HG03460 (cell line): ENCODE data around the gene CCT3.
"Not testable (repeated sequence)": the region's sequence is repeated elsewhere in the genome, so short reads cannot be mapped to it uniquely, and the experiment has no call there.

Experiments used
- ATAC-seq: cut with Tn5 transposase; IDR thresholded peaks from one replicate; pipeline ENCODE4 v1.9.1; 2021; ENCODE audit not compliant: unreplicated experiment

CCT3 gene

DNA sequence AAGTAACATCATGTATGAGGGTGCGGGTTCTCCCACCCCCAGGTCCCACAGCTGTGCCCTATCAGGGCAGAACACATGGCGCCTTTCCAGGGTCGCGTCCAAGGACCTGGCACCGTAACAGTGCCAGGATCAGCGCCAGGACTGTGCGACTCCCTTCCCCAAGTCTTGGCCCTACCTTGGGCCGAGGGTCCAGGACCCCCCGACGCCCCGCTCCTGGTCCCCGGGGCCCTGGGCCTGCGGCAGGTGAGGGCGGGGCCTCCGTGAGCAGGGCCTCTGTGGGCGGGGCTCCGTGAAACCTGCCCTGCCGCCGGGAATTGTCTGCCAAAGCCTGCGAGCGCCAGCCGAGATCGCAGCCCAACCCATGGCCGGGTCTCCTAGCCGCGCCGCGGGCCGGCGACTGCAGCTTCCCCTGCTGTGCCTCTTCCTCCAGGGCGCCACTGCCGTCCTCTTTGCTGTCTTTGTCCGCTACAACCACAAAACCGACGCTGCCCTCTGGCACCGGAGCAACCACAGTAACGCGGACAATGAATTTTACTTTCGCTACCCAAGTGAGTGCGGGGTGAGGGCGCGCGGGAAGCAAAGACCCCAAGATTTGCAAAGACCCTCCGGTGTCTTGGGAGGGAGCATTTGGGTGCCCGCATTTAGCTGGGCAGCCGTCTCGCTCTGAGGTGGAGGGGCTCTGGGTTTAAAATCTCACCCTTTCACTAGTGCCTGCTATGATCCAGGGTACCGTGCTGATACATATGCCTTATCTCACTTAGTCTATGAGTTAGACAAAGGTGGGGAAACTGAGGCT, 31.0 kb upstream of the CCT3 start, which contains the start of gene RHBG:
Gene RHBG, plus strand, starts transcription at position 323 of the 796 bp plus-strand sequence. Its CDS starts 39 bp downstream, at position 362.
- ATAC-seq, result no peak

- no peak for ATAC-seq
Observed at GRCh38 chr1:156368157-156368658, 30.1 kb upstream of the CCT3 start.

- ATAC-seq, result no peak
Observed at GRCh38 chr1:156367383-156368156, 29.5 kb upstream of the CCT3 start.

DNA sequence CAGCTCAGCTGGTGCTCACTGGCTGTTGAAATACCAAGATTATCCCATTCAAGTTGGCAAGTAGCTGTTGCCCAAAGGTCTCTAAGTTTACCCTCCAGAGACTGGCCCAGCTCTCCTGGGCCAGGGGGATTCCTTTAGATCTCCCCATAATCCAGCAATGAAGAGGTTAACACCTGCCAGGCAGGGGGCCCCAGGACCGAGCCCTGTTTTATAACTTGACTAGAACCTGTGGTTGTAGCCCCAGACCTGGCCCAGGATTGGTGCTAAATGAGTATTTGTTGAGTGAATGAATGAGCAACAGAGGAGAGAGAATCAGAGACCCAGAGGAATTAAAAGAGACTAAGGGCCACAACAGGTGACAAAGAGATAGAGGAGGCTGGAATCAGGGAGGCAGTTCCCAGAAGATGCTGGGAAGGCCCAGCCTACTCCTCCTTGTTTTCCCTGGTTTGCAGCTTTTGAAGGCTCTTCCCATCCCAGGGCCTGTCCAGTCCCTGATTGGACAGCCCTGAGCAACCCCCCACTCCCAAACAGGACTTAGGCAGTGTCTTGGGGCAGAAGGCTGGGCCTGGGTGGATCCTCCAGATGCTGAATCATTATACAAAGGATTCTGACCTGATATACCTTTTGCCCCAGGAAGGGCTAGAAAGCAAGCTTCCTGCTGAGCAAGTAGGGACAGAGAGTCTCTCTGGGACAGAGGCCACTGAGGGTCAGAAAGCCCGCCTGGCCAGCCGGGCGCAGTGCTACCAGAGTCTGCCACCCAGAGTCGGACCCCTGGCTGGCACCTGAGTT, 28.5 kb upstream of the CCT3 start:
- ATAC-seq, result no peak

DNA sequence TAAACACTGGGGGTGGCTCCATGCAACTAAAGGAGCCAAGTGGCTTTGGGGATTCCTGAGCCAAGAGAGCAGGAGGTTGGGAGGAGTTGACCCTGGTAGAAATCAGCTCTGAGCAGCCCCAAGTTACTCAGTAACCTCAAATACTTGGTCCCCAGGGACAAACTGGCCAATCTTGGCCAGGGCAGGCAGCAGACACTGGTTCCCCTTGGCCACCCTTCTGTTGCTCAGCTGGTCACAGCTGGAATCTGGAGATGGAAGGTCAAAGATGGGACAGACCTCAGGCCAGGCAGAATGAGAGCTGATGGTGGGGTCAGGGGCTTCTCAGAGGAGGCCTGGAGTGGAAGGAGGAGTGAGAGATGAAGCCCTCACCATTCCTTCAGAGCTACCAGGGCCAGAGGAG, 27.7 kb upstream of the CCT3 start:
- ATAC-seq, result no peak

- ATAC-seq, result no peak
Observed at GRCh38 chr1:156360534-156360933, 22.4 kb upstream of the CCT3 start.

- no peak for ATAC-seq
Observed at GRCh38 chr1:156359973-156360372, 21.9 kb upstream of the CCT3 start.

- ATAC-seq, result no peak
Observed at GRCh38 chr1:156359249-156359648, 21.2 kb upstream of the CCT3 start.

GRCh38 chr1:156358641-156359040, 20.5 kb upstream of the CCT3 start:
- ATAC-seq, result no peak

GRCh38 chr1:156357977-156358376, 19.9 kb upstream of the CCT3 start:
- no peak for ATAC-seq

- peak; percentile 54 for ATAC-seq
Observed at GRCh38 chr1:156356875-156357534, 18.9 kb upstream of the CCT3 start.

DNA sequence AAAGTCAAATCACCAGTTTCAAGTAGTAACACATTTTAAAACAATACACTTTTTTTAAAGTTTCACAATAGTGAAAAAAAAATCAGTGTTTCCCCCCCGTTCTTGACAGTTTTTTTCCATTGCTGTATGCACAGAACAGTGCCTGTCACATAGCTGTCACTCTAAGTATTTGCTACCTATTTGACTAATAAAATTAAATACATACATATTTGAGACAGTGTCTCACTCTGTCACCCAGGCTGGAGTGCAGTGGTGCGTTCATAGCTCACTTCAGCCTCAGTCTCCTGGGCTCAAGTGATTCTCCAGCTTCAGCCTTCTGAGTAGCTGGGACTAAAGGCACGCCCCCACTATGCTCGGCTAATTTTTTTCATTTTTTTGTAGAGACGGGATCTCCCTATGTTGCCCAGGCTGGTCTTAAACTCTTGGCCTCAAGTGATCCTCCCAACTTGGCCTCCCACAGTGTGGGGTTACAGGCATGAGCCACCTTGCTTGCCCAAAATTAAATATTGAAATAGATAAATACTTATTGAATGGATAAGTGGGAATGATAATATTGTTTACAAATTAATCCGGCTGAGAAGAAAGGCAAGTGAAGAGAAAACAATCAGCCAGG, 18.3 kb upstream of the CCT3 start:
- ATAC-seq, result no peak

- not testable (repeated sequence) for ATAC-seq
Observed at GRCh38 chr1:156352481-156352880, 14.4 kb upstream of the CCT3 start.

- no peak for ATAC-seq
Observed at GRCh38 chr1:156347331-156347730, 9.2 kb upstream of the CCT3 start.

DNA sequence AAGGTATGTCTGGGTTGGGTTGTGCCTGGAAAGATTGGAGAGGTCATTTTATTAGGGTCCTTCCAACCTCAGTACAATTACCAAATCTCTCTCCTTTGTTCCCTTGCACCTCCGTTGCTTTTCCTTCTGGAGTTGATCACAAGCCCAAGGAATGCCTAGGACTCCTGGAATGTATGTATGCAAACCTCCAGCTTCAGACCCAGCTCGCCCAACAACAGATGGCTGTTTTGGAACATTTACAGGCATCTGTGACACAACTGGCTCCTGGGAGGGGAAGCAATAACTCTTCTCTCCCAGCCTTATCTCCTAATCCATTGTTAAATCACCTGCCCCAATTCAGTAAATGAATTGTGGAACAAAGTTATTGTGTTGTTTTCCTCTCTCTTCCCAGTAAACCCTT, 8.5 kb upstream of the CCT3 start:
- ATAC-seq, result no peak

DNA sequence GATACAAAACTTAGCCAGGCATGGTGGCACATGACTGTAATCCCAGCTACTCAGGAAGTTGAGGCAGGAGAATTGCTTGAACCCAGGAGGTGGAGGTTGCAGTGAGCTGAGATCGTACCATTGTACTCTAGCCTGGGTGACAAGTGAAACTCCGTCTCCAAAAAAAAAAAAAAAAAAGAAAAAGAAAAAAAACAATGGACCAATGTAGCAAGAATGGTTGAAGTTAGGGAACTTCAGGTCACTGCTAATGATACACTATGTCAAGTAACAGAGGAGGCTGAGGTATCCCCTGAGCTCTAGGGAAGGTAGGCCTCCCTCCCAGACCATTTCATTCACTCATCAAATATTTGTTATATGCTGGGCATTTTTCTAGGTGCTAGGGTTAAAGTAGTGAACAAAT, 7.9 kb upstream of the CCT3 start:
- ATAC-seq, result not testable (repeated sequence)

DNA sequence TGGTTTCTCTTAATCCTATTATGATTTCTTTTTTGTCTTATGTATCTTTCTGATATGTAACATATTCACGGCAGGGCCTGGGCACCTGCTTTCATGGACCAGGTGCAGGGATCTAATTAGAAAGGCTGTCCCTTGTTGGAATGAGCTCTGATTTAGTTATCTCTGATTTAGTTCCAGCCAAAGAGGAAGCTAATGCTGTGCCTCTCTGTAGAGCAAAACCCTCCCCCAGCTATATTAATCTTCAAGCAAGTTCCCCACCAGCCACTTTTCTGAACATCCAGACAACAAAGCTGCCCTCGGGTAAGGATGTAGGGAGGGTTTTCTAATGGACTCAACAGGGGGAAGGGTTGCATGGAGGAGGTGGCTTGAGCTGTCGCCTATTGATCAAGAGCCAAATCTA, 6.3 kb upstream of the CCT3 start:
- no peak for ATAC-seq

DNA sequence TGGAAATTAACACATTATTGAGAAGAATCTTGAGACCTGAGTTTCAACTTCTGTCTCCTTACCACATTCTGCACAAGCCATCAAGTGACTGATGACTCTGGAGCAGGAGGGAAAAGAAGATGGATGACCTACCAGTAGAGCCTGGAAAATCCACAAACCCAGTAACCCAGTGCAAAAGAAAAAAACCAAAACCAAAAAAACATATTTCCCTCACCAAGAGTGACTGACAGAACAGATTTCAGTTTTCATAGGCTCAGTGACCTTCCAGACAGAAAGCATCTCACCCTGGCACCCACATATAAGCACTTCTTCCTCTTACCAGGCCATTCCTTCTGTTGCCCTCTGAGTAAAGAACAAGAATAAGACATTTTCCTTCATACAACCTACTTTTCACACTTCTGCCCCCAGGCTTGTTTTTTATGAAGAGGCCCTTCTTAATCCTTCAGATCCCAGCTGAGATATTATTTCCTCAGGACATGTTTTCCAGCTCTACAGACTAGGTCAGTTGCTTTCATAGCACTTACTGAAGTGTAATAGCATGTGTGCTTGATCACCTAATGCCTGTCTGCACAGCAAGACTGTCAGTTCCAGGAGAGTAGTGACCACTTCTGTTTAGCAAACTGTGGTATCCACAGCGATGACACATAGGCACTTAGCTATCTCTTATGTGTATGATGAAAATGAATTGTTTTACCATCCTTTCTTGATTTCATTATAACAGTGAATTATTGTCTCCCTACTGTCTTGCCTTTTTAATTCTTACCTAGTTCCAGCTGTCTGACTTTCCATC, 4.3 kb upstream of the CCT3 start:
- ATAC-seq, result no peak

GRCh38 chr1:156337888-156338179, 258 bp downstream of the CCT3 start:
- no peak for ATAC-seq
